HG03457 (cell line): ENCODE data around the gene ASZ1.

Source experiments
- ATAC-seq: cut with Tn5 transposase; IDR thresholded peaks from one replicate; pipeline ENCODE4 v1.9.1; 2021; ENCODE audit warnings: moderate number of reproducible peaks; ENCODE audit not compliant: unreplicated experiment

ASZ1 gene

GRCh38 chr7:117403737-117404136, 23.6 kb downstream of the ASZ1 start:
- ATAC-seq, result no peak

- ATAC-seq, result no peak
These were observed 25.2 kb downstream of the ASZ1 start for GRCh38 chr7:117402109-117402508.

- no peak for ATAC-seq
These were observed 25.8 kb downstream of the ASZ1 start for GRCh38 chr7:117401293-117402002.

- ATAC-seq, result no peak
These were observed 27.4 kb downstream of the ASZ1 start for GRCh38 chr7:117399820-117400422.

GRCh38 chr7:117395743-117396142, 31.6 kb downstream of the ASZ1 start:
- ATAC-seq, result no peak

GRCh38 chr7:117393781-117394180, 33.5 kb downstream of the ASZ1 start:
- ATAC-seq, result no peak

GRCh38 chr7:117389871-117390270, 37.4 kb downstream of the ASZ1 start:
- ATAC-seq, result no peak

- ATAC-seq, result no peak
These were observed 41.1 kb downstream of the ASZ1 start for GRCh38 chr7:117386110-117386706.

GRCh38 chr7:117385363-117386109, 41.8 kb downstream of the ASZ1 start:
- ATAC-seq, result no peak

GRCh38 chr7:117384688-117385362, 42.5 kb downstream of the ASZ1 start:
- no peak for ATAC-seq

- no peak for ATAC-seq
These were observed 43.7 kb downstream of the ASZ1 start for GRCh38 chr7:117383483-117384189.

GRCh38 chr7:117383046-117383445, 44.2 kb downstream of the ASZ1 start:
- no peak for ATAC-seq

GRCh38 chr7:117381362-117381761, 45.9 kb downstream of the ASZ1 start:
- no peak for ATAC-seq

- ATAC-seq, result no peak
These were observed 51.9 kb downstream of the ASZ1 start for GRCh38 chr7:117375380-117375779.

- ATAC-seq, result no peak
These were observed 55.2 kb downstream of the ASZ1 start for GRCh38 chr7:117372073-117372472.

- no peak for ATAC-seq
These were observed 62.8 kb downstream of the ASZ1 start for GRCh38 chr7:117364339-117365080.

GRCh38 chr7:117362294-117362888, 64.9 kb downstream of the ASZ1 start:
- ATAC-seq, result no peak

GRCh38 chr7:117350027-117350426, 77.3 kb downstream of the ASZ1 start:
- ATAC-seq, result no peak

- ATAC-seq, result no peak
These were observed 77.7 kb downstream of the ASZ1 start for GRCh38 chr7:117349570-117349969.
